K562 (cell line): ENCODE measurements around the gene ZNF799.

ENCODE experiments used
- ARID3A ChIP-seq: IDR thresholded peaks from 2 replicates; pipeline ENCODE4 v1.6.1; 2012; ENCODE audit warnings: low read depth, low read length, improper control_type of control experiment, borderline replicate concordance
- BRF1 ChIP-seq: IDR thresholded peaks from 3 replicates; pipeline ENCODE4 v1.6.1; 2011; ENCODE audit warnings: borderline replicate concordance, mild to moderate bottlenecking; ENCODE audit not compliant: insufficient read length; ENCODE audit errors: extremely low read depth
- EZH2 ChIP-seq: IDR thresholded peaks from 2 replicates; pipeline ENCODE4 v1.6.1; 2012; ENCODE audit warnings: low read depth, mild to moderate bottlenecking, inconsistent platforms, low read length, borderline replicate concordance
- GABPA ChIP-seq: fragments of 200-800 bp; sonication (Bioruptor generic); conservative IDR thresholded peaks from 2 replicates; pipeline ENCODE4 v1.6.1; 2016; ENCODE audit warnings: low read depth, missing genetic modification characterization, missing compliant biosample characterization
- NCOA4 ChIP-seq: fragments of 450-650 bp; IDR thresholded peaks from 2 replicates; pipeline ENCODE4 v1.6.1; 2018; ENCODE audit warnings: mild to moderate bottlenecking; ENCODE audit not compliant: partially characterized antibody
- STAG1 ChIP-seq: sonication (generic); formaldehyde crosslinking; IDR thresholded peaks from 2 replicates; pipeline ENCODE4 v1.5.0; 2020; ENCODE audit warnings: missing genetic modification reagents, borderline replicate concordance
- TAF1 ChIP-seq: IDR thresholded peaks from 2 replicates; pipeline ENCODE4 v1.6.1; 2011; ENCODE audit warnings: mild to moderate bottlenecking, low read length, moderate library complexity; ENCODE audit not compliant: insufficient read depth, control insufficient read depth, severe bottlenecking; ENCODE audit errors: extremely low read depth
- ZBTB11 ChIP-seq, 3 experiments: fragments of 200-800 bp in 1 of 3; fragments of 250-450 bp in 1 of 3; fragments of 450-650 bp in 1 of 3; sonication (Bioruptor Pico) in 1 of 3; sonication (Bioruptor generic) in 1 of 3; formaldehyde crosslinking in 1 of 3; IDR thresholded peaks; 2 replicates each; pipeline versions ENCODE4 v1.6.1 to v1.8.0; 2016 to 2022; ENCODE audit warnings: mild to moderate bottlenecking in 2 of 3, missing genetic modification characterization in 2 of 3, missing compliant biosample characterization in 1 of 3, moderate library complexity in 1 of 3
- ZEB2 ChIP-seq: fragments of 450-650 bp; IDR thresholded peaks from 2 replicates; pipeline ENCODE4 v1.6.1; 2016
- TF ChIP-seq, protein P1 (sequence below), 3 experiments: IDR thresholded peaks in 2 of 3; conservative IDR thresholded peaks in 1 of 3; 2 replicates each; pipeline ENCODE4 v1.5.1; 2011 to 2012; ENCODE audit warnings: low read length in 3 of 3, mild to moderate bottlenecking in 3 of 3, control low read depth in 2 of 3, improper control_type of control experiment in 1 of 3, inconsistent platforms in 1 of 3, low read depth in 1 of 3, mixed read lengths in 1 of 3, moderate library complexity in 1 of 3; ENCODE audit not compliant: insufficient read depth in 2 of 3
- TF ChIP-seq, protein P2 (sequence below): fragments of 250-450 bp; sonication (Bioruptor Pico); IDR thresholded peaks from 2 replicates; pipeline ENCODE4 v1.4.0; 2020; ENCODE audit warnings: mild to moderate bottlenecking, moderate library complexity
- TF ChIP-seq, protein P3 (sequence below), 2 experiments: fragments of 250-450 bp in 1 of 2; fragments of 450-650 bp in 1 of 2; sonication (Bioruptor Pico) in 1 of 2; IDR thresholded peaks; 2 replicates each; pipeline versions ENCODE4 v1.6.1 to v1.8.0; 2016 to 2021; ENCODE audit warnings: mild to moderate bottlenecking in 2 of 2, moderate library complexity in 2 of 2, missing compliant biosample characterization in 1 of 2, missing genetic modification characterization in 1 of 2
- TF ChIP-seq, protein P4 (sequence below): sonication (generic); formaldehyde crosslinking; IDR thresholded peaks from 2 replicates; pipeline ENCODE4 v1.8.0; 2023; ENCODE audit warnings: mild to moderate bottlenecking, missing genetic modification reagents

DNA sequence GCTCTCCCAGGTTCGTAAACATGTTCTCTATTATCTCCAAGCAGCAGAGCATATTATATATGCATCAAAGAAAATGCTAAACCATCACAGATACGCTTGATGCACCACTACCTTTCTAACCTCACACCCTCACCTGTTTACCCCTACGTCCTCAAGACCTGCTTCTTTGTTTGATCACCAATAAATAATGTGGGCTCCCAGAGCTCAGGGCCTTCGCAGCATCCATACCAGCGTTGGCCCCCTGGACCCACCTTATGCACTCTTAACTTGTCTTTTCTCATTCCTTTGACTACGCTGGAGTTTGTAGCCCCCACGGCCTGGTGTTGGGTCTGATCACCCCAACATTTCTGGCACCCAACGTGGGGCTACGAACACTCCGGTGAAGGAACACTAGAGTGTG lies 49.8 kb upstream of the ZNF799 start:
- TF ChIP-seq ZBTB11 (CRISPR knock-in tag; IDR thresholded peaks at IDR 0.05) (no peak), BRF1 (no peak), STAG1 (no peak), ARID3A (no peak), ZEB2 (no peak), EZH2 (no peak), NCOA4 (no peak), TAF1 (no peak), GABPA (tag) (no peak)
- TF ChIP-seq, protein P1, sequence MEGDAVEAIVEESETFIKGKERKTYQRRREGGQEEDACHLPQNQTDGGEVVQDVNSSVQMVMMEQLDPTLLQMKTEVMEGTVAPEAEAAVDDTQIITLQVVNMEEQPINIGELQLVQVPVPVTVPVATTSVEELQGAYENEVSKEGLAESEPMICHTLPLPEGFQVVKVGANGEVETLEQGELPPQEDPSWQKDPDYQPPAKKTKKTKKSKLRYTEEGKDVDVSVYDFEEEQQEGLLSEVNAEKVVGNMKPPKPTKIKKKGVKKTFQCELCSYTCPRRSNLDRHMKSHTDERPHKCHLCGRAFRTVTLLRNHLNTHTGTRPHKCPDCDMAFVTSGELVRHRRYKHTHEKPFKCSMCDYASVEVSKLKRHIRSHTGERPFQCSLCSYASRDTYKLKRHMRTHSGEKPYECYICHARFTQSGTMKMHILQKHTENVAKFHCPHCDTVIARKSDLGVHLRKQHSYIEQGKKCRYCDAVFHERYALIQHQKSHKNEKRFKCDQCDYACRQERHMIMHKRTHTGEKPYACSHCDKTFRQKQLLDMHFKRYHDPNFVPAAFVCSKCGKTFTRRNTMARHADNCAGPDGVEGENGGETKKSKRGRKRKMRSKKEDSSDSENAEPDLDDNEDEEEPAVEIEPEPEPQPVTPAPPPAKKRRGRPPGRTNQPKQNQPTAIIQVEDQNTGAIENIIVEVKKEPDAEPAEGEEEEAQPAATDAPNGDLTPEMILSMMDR (IDR thresholded peaks at IDR 0.05 in 2 of 3, conservative IDR thresholded peaks at IDR 0.05 in 1 of 3; ENCODE audit: insufficient read depth in 2 of 3, low read depth in 1 of 3, low read length in 3 of 3), result no peak
- TF ChIP-seq, protein P2, sequence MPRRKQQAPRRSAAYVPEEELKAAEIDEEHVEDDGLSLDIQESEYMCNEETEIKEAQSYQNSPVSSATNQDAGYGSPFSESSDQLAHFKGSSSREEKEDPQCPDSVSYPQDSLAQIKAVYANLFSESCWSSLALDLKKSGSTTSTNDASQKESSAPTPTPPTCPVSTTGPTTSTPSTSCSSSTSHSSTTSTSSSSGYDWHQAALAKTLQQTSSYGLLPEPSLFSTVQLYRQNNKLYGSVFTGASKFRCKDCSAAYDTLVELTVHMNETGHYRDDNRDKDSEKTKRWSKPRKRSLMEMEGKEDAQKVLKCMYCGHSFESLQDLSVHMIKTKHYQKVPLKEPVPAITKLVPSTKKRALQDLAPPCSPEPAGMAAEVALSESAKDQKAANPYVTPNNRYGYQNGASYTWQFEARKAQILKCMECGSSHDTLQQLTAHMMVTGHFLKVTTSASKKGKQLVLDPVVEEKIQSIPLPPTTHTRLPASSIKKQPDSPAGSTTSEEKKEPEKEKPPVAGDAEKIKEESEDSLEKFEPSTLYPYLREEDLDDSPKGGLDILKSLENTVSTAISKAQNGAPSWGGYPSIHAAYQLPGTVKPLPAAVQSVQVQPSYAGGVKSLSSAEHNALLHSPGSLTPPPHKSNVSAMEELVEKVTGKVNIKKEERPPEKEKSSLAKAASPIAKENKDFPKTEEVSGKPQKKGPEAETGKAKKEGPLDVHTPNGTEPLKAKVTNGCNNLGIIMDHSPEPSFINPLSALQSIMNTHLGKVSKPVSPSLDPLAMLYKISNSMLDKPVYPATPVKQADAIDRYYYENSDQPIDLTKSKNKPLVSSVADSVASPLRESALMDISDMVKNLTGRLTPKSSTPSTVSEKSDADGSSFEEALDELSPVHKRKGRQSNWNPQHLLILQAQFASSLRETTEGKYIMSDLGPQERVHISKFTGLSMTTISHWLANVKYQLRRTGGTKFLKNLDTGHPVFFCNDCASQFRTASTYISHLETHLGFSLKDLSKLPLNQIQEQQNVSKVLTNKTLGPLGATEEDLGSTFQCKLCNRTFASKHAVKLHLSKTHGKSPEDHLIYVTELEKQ (CRISPR knock-in tag), result no peak
- TF ChIP-seq, protein P3, sequence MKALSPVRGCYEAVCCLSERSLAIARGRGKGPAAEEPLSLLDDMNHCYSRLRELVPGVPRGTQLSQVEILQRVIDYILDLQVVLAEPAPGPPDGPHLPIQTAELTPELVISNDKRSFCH (CRISPR knock-in tag; IDR thresholded peaks at IDR 0.05), result no peak
- TF ChIP-seq, protein P3 (tag; IDR thresholded peaks at IDR 0.05), result no peak
- TF ChIP-seq, protein P4, sequence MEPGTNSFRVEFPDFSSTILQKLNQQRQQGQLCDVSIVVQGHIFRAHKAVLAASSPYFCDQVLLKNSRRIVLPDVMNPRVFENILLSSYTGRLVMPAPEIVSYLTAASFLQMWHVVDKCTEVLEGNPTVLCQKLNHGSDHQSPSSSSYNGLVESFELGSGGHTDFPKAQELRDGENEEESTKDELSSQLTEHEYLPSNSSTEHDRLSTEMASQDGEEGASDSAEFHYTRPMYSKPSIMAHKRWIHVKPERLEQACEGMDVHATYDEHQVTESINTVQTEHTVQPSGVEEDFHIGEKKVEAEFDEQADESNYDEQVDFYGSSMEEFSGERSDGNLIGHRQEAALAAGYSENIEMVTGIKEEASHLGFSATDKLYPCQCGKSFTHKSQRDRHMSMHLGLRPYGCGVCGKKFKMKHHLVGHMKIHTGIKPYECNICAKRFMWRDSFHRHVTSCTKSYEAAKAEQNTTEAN, result no peak
